HCT116 (cell line): ENCODE results near the gene LCN15. TPM values are rescaled to one million over a fixed set of nuclear protein-coding genes. Genes with fewer than 3 reads are reported as not detected.

ENCODE experiments used
- ATAC-seq: fragments of 200-7000 bp; cut with Tn5 transposase; 2 replicates; pipeline ENCODE4 v1.9.1; 2020; ENCODE audit warnings: mild to moderate bottlenecking, moderate library complexity
- BruUV-seq: library from RNA; stranded (reverse); fragments of 400-500 nt; replicated peaks from 2 replicates; lab custom pipeline; 2021; lab: Mats Ljungman, UMichigan
- CTCF ChIA-PET: fragments of 300-600 bp; sonication (Branson Sonifier 250); formaldehyde crosslinking; loops from one replicate; lab custom pipeline; 2021; ENCODE audit warnings: antibody characterized with exemption; lab: Charles Lee
- POLR2A ChIA-PET: fragments of 300-600, 350-600 bp; sonication (Branson Sonifier 250); formaldehyde crosslinking; loops from one replicate; lab custom pipeline; 2021; ENCODE audit warnings: antibody characterized with exemption; lab: Charles Lee
- RAD21 ChIA-PET, 2 experiments: fragments of 300-600 bp; sonication (Branson Sonifier 250); formaldehyde crosslinking; loops; one replicate each; lab custom pipeline; 2023; ENCODE audit warnings: low total read pairs in 2 of 2; ENCODE audit not compliant: uncharacterized antibody in 2 of 2, unreplicated experiment in 2 of 2, low non-redundant PET in 1 of 2; lab: Charles Lee
- DNase-seq: peaks from one replicate; pipeline ENCODE4 v3.0.0-alpha.2; 2010; ENCODE audit warnings: low read depth, low spot score
- H2AFZ ChIP-seq: fragments of 200-600 bp; shearing (Covaris generic), sonication (generic); 2 replicates; pipeline ENCODE4 v1.6.1; 2017; ENCODE audit warnings: low read depth, mixed run types, mixed read lengths, antibody characterized with exemption, low read length; ENCODE audit not compliant: poor library complexity, severe bottlenecking
- H3K27ac ChIP-seq: 2 replicates; pipeline ENCODE4 v1.5.1; 2012; ENCODE audit warnings: low read depth, low read length
- H3K27me3 ChIP-seq: fragments of 200-600 bp; sonication (generic); 2 replicates; pipeline ENCODE4 v1.6.1; 2016; ENCODE audit warnings: mixed run types, low read length, mixed read lengths; ENCODE audit not compliant: insufficient read depth
- H3K36me3 ChIP-seq, 2 experiments: fragments of 200-500 bp in 1 of 2; fragments of 200-600 bp in 1 of 2; sonication (Bioruptor generic) in 1 of 2; sonication (generic) in 1 of 2; 2 replicates each; pipeline versions ENCODE4 v1.5.1 to v1.6.1; 2014 to 2016; ENCODE audit warnings: low read length in 2 of 2, inconsistent platforms in 1 of 2, mixed read lengths in 1 of 2, mixed run types in 1 of 2; ENCODE audit not compliant: insufficient read depth in 2 of 2, control insufficient read depth in 1 of 2
- H3K4me1 ChIP-seq, 2 experiments: fragments of 200-600 bp in 1 of 2; sonication (generic) in 1 of 2; 2 replicates each; pipeline versions ENCODE4 v1.5.1 to v1.6.1; 2012 to 2017; ENCODE audit warnings: low read length in 2 of 2, inconsistent platforms in 1 of 2, mild to moderate bottlenecking in 1 of 2, mixed read lengths in 1 of 2, mixed run types in 1 of 2, moderate library complexity in 1 of 2; ENCODE audit not compliant: insufficient read depth in 2 of 2, control insufficient read depth in 1 of 2
- H3K4me2 ChIP-seq: fragments of 200-600 bp; sonication (generic); 2 replicates; pipeline ENCODE4 v1.6.1; 2017; ENCODE audit warnings: mixed run types, low read length, mixed read lengths
- H3K4me3 ChIP-seq, 2 experiments: fragments of 200-600 bp in 1 of 2; sonication (generic) in 1 of 2; replicated peaks in 1 of 2; 2 replicates each; pipeline ENCODE4 v1.5.1; 2011 to 2016; ENCODE audit warnings: low read length in 2 of 2, control low read depth in 1 of 2, low read depth in 1 of 2, mild to moderate bottlenecking in 1 of 2, mixed read lengths in 1 of 2, mixed run types in 1 of 2
- H3K79me2 ChIP-seq: fragments of 200-600 bp; sonication (generic); 2 replicates; pipeline ENCODE4 v1.6.1; 2017; ENCODE audit warnings: mild to moderate bottlenecking, mixed run types, low read length, moderate library complexity, mixed read lengths; ENCODE audit not compliant: insufficient read depth
- H3K9ac ChIP-seq: fragments of 200-600 bp; sonication (generic); 2 replicates; pipeline ENCODE4 v1.6.1; 2016; ENCODE audit warnings: low read length, mixed read lengths
- H3K9me2 ChIP-seq: fragments of 200-600 bp; sonication (generic), shearing (Covaris generic); 2 replicates; pipeline ENCODE4 v1.6.1; 2017; ENCODE audit warnings: mixed run types, mild to moderate bottlenecking, moderate library complexity; ENCODE audit not compliant: insufficient read depth
- H3K9me3 ChIP-seq, 2 experiments: fragments of 200-500 bp in 1 of 2; fragments of 200-600 bp in 1 of 2; sonication (Bioruptor generic) in 1 of 2; sonication (generic) in 1 of 2; 2 replicates each; pipeline ENCODE4 v1.6.1; 2014 to 2017; ENCODE audit warnings: low read length in 2 of 2, mixed read lengths in 2 of 2, inconsistent platforms in 1 of 2, low read depth in 1 of 2, mild to moderate bottlenecking in 1 of 2, mixed run types in 1 of 2, moderate library complexity in 1 of 2; ENCODE audit not compliant: control insufficient read depth in 1 of 2, insufficient read depth in 1 of 2
- H4K20me1 ChIP-seq: fragments of 200-600 bp; sonication (generic), shearing (Covaris generic); 2 replicates; pipeline ENCODE4 v1.6.1; 2017; ENCODE audit warnings: mixed run types, mild to moderate bottlenecking, moderate library complexity; ENCODE audit not compliant: insufficient read depth
- CBX3 ChIP-seq: IDR thresholded peaks from 2 replicates; pipeline ENCODE4 v1.6.1; 2012; ENCODE audit warnings: low read depth
- EGR1 ChIP-seq: IDR thresholded peaks from 2 replicates; pipeline ENCODE4 v1.6.1; 2012; ENCODE audit warnings: low read depth
- ELF1 ChIP-seq: IDR thresholded peaks from 2 replicates; pipeline ENCODE4 v1.6.1; 2012; ENCODE audit warnings: low read depth, borderline replicate concordance
- EZH2 ChIP-seq: fragments of 200-600 bp; sonication (generic); IDR thresholded peaks from 2 replicates; pipeline ENCODE4 v1.6.1; 2017; ENCODE audit warnings: antibody characterized with exemption, mixed run types
- EZH2phosphoT487 ChIP-seq: fragments of 200-600 bp; IDR thresholded peaks from 2 replicates; pipeline ENCODE4 v1.6.1; 2018; ENCODE audit warnings: antibody characterized with exemption, borderline replicate concordance
- JUND ChIP-seq: IDR thresholded peaks from 2 replicates; pipeline ENCODE4 v1.6.1; 2012
- POLR2A ChIP-seq: IDR thresholded peaks from 2 replicates; pipeline ENCODE4 v1.7.0; 2011; ENCODE audit warnings: borderline replicate concordance; ENCODE audit not compliant: insufficient read depth, insufficient read length; ENCODE audit errors: extremely low read depth
- RAD21 ChIP-seq: IDR thresholded peaks from 2 replicates; pipeline ENCODE4 v1.6.1; 2012; ENCODE audit warnings: low read depth, mild to moderate bottlenecking
- SRF ChIP-seq: IDR thresholded peaks from 2 replicates; pipeline ENCODE4 v1.6.1; 2012; ENCODE audit warnings: low read depth
- YY1 ChIP-seq: IDR thresholded peaks from 2 replicates; pipeline ENCODE4 v1.6.1; 2011; ENCODE audit warnings: low read length, low read depth, moderate library complexity, mild to moderate bottlenecking; ENCODE audit not compliant: insufficient replicate concordance; ENCODE audit errors: extremely low read depth
- ZBTB33 ChIP-seq: IDR thresholded peaks from 2 replicates; pipeline ENCODE4 v1.6.1; 2011; ENCODE audit warnings: mild to moderate bottlenecking, low read length, moderate library complexity; ENCODE audit not compliant: insufficient replicate concordance; ENCODE audit errors: extremely low read depth
- ZFX ChIP-seq: fragments of 450-650 bp; IDR thresholded peaks from 2 replicates; pipeline ENCODE4 v1.6.1; 2017
- ZNF274 ChIP-seq: fragments of 200-500 bp; sonication (Bioruptor generic); IDR thresholded peaks from 2 replicates; pipeline ENCODE4 v1.6.1; 2014; ENCODE audit warnings: mild to moderate bottlenecking, low read depth, low read length, inconsistent platforms
- intact Hi-C: fragments of 100-400 bp; cut with micrococcal nuclease; formaldehyde crosslinking; loops from 2 replicates; pipeline ENCODE4 v1.10.0; 2022
- total RNA-seq: library from RNA; stranded (reverse); gene quantifications from one replicate; pipeline ENCODE4 v1.2.1, GENCODE V29; 2021; ENCODE audit not compliant: unreplicated experiment
- TF ChIP-seq, protein P1 (sequence below): IDR thresholded peaks from 2 replicates; pipeline ENCODE4 v1.6.1; 2012
- TF ChIP-seq, protein P2 (sequence below): IDR thresholded peaks from 2 replicates; pipeline ENCODE4 v1.6.1; 2012; ENCODE audit warnings: low read depth
- TF ChIP-seq, protein P3 (sequence below), 3 experiments: fragments of 200-600 bp in 1 of 3; sonication (generic) in 1 of 3; IDR thresholded peaks in 2 of 3; conservative IDR thresholded peaks in 1 of 3; 2 replicates each; pipeline ENCODE4 v1.5.1; 2012 to 2017; ENCODE audit warnings: low read depth in 2 of 3, low read length in 2 of 3, antibody characterized with exemption in 1 of 3, borderline replicate concordance in 1 of 3, control low read depth in 1 of 3, mild to moderate bottlenecking in 1 of 3, mixed read lengths in 1 of 3, mixed run types in 1 of 3, moderate library complexity in 1 of 3; ENCODE audit not compliant: insufficient read depth in 1 of 3

The LCN15 gene
- total RNA-seq, 1 experiment from 2014 or later: 0.76 TPM

DNA sequence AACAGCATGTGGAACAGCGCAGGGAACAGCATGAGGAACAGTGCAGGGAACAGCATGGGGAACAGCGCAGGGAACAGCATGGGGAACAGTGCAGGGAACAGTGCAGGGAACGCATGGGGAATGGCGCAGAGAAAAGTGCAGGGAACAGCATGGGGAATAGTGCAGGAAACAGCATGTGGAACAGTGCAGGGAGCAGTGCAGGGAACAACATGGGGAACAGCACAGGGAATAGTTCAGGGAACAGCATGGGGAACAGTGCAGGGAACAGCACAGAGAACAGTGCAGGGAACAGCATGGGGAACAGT, 8.2 kb downstream of the LCN15 start:
- POLR2A ChIA-PET: no interaction called here
- BruUV-seq: no TSS peak

More for the DNA sequence above, 8.2 kb downstream of the LCN15 start:
- H3K4me1 ChIP-seq: peaks cover 3 to 7% of the 10 kb centered on the region in 2 experiments; a peak in 3 of 4 replicates
- H3K9me3 ChIP-seq: peaks cover 4 to 22% of the 10 kb centered on the region in 2 experiments; a peak in 3 of 4 replicates
- no peaks in the 10 kb centered on the region for H3K36me3 ChIP-seq
- H3K9ac ChIP-seq: no peak overlapping the region
- no peaks in the 10 kb centered on the region for H3K27me3 ChIP-seq
- no peak overlapping the region for H3K27ac ChIP-seq
- H3K9me2 ChIP-seq: no peaks in the 10 kb centered on the region
- H3K79me2 ChIP-seq: no peaks in the 10 kb centered on the region
- TF ChIP-seq ZFX: no peak
- no peak for TF ChIP-seq ZNF274
- no peak for TF ChIP-seq POLR2A
- no peak for TF ChIP-seq EZH2
- TF ChIP-seq, protein P1, sequence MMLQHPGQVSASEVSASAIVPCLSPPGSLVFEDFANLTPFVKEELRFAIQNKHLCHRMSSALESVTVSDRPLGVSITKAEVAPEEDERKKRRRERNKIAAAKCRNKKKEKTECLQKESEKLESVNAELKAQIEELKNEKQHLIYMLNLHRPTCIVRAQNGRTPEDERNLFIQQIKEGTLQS: no peak
- no peak for TF ChIP-seq JUND
- TF ChIP-seq SRF: no peak
- TF ChIP-seq ELF1: no peak
- no peak for TF ChIP-seq YY1
- TF ChIP-seq, protein P2, sequence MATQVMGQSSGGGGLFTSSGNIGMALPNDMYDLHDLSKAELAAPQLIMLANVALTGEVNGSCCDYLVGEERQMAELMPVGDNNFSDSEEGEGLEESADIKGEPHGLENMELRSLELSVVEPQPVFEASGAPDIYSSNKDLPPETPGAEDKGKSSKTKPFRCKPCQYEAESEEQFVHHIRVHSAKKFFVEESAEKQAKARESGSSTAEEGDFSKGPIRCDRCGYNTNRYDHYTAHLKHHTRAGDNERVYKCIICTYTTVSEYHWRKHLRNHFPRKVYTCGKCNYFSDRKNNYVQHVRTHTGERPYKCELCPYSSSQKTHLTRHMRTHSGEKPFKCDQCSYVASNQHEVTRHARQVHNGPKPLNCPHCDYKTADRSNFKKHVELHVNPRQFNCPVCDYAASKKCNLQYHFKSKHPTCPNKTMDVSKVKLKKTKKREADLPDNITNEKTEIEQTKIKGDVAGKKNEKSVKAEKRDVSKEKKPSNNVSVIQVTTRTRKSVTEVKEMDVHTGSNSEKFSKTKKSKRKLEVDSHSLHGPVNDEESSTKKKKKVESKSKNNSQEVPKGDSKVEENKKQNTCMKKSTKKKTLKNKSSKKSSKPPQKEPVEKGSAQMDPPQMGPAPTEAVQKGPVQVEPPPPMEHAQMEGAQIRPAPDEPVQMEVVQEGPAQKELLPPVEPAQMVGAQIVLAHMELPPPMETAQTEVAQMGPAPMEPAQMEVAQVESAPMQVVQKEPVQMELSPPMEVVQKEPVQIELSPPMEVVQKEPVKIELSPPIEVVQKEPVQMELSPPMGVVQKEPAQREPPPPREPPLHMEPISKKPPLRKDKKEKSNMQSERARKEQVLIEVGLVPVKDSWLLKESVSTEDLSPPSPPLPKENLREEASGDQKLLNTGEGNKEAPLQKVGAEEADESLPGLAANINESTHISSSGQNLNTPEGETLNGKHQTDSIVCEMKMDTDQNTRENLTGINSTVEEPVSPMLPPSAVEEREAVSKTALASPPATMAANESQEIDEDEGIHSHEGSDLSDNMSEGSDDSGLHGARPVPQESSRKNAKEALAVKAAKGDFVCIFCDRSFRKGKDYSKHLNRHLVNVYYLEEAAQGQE: no peak
- TF ChIP-seq ZBTB33: no peak
- TF ChIP-seq RAD21: no peak
- TF ChIP-seq, protein P3, sequence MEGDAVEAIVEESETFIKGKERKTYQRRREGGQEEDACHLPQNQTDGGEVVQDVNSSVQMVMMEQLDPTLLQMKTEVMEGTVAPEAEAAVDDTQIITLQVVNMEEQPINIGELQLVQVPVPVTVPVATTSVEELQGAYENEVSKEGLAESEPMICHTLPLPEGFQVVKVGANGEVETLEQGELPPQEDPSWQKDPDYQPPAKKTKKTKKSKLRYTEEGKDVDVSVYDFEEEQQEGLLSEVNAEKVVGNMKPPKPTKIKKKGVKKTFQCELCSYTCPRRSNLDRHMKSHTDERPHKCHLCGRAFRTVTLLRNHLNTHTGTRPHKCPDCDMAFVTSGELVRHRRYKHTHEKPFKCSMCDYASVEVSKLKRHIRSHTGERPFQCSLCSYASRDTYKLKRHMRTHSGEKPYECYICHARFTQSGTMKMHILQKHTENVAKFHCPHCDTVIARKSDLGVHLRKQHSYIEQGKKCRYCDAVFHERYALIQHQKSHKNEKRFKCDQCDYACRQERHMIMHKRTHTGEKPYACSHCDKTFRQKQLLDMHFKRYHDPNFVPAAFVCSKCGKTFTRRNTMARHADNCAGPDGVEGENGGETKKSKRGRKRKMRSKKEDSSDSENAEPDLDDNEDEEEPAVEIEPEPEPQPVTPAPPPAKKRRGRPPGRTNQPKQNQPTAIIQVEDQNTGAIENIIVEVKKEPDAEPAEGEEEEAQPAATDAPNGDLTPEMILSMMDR (IDR thresholded peaks at IDR 0.05 in 2 of 3, conservative IDR thresholded peaks at IDR 0.05 in 1 of 3; ENCODE audit: borderline replicate concordance in 1 of 3, insufficient read depth in 1 of 3, low read depth in 2 of 3, low read length in 2 of 3): no peak
- no peak for TF ChIP-seq EZH2phosphoT487
- no peak for TF ChIP-seq CBX3
- TF ChIP-seq EGR1: no peak
- ATAC-seq (no peak), DNase-seq (no peak)
- no peak overlapping the region for H2AFZ ChIP-seq
- no peak overlapping the region for H3K4me2 ChIP-seq
- ChIA-PET RAD21 (no interaction called here), CTCF (no interaction called here)
- H3K4me3 ChIP-seq: no peak overlapping the region
- no peaks in the 10 kb centered on the region for H4K20me1 ChIP-seq
- intact Hi-C loops: no loop called here
